HCT116 (cell line): ENCODE results near the gene TAF4B. TPM values are rescaled to one million over a fixed set of nuclear protein-coding genes. Genes with fewer than 3 reads are reported as not detected.

Experiments used
- ATAC-seq: fragments of 200-7000 bp; cut with Tn5 transposase; 2 replicates; pipeline ENCODE4 v1.9.1; 2020; ENCODE audit warnings: mild to moderate bottlenecking, moderate library complexity
- BruUV-seq: library from RNA; stranded (reverse); fragments of 400-500 nt; replicated peaks from 2 replicates; lab custom pipeline; 2021; lab: Mats Ljungman, UMichigan
- CTCF ChIA-PET: fragments of 300-600 bp; sonication (Branson Sonifier 250); formaldehyde crosslinking; loops from one replicate; lab custom pipeline; 2021; ENCODE audit warnings: antibody characterized with exemption; lab: Charles Lee
- POLR2A ChIA-PET: fragments of 300-600, 350-600 bp; sonication (Branson Sonifier 250); formaldehyde crosslinking; loops from one replicate; lab custom pipeline; 2021; ENCODE audit warnings: antibody characterized with exemption; lab: Charles Lee
- RAD21 ChIA-PET, 2 experiments: fragments of 300-600 bp; sonication (Branson Sonifier 250); formaldehyde crosslinking; loops; one replicate each; lab custom pipeline; 2023; ENCODE audit warnings: low total read pairs in 2 of 2; ENCODE audit not compliant: uncharacterized antibody in 2 of 2, unreplicated experiment in 2 of 2, low non-redundant PET in 1 of 2; lab: Charles Lee
- DNase-seq: peaks from one replicate; pipeline ENCODE4 v3.0.0-alpha.2; 2010; ENCODE audit warnings: low read depth, low spot score
- H2AFZ ChIP-seq: fragments of 200-600 bp; shearing (Covaris generic), sonication (generic); 2 replicates; pipeline ENCODE4 v1.6.1; 2017; ENCODE audit warnings: low read depth, mixed run types, mixed read lengths, antibody characterized with exemption, low read length; ENCODE audit not compliant: poor library complexity, severe bottlenecking
- H3K27ac ChIP-seq: 2 replicates; pipeline ENCODE4 v1.5.1; 2012; ENCODE audit warnings: low read depth, low read length
- H3K27me3 ChIP-seq: fragments of 200-600 bp; sonication (generic); 2 replicates; pipeline ENCODE4 v1.6.1; 2016; ENCODE audit warnings: mixed run types, low read length, mixed read lengths; ENCODE audit not compliant: insufficient read depth
- H3K36me3 ChIP-seq, 2 experiments: fragments of 200-500 bp in 1 of 2; fragments of 200-600 bp in 1 of 2; sonication (Bioruptor generic) in 1 of 2; sonication (generic) in 1 of 2; 2 replicates each; pipeline versions ENCODE4 v1.5.1 to v1.6.1; 2014 to 2016; ENCODE audit warnings: low read length in 2 of 2, inconsistent platforms in 1 of 2, mixed read lengths in 1 of 2, mixed run types in 1 of 2; ENCODE audit not compliant: insufficient read depth in 2 of 2, control insufficient read depth in 1 of 2
- H3K4me1 ChIP-seq, 2 experiments: fragments of 200-600 bp in 1 of 2; sonication (generic) in 1 of 2; 2 replicates each; pipeline versions ENCODE4 v1.5.1 to v1.6.1; 2012 to 2017; ENCODE audit warnings: low read length in 2 of 2, inconsistent platforms in 1 of 2, mild to moderate bottlenecking in 1 of 2, mixed read lengths in 1 of 2, mixed run types in 1 of 2, moderate library complexity in 1 of 2; ENCODE audit not compliant: insufficient read depth in 2 of 2, control insufficient read depth in 1 of 2
- H3K4me2 ChIP-seq: fragments of 200-600 bp; sonication (generic); 2 replicates; pipeline ENCODE4 v1.6.1; 2017; ENCODE audit warnings: mixed run types, low read length, mixed read lengths
- H3K4me3 ChIP-seq, 2 experiments: fragments of 200-600 bp in 1 of 2; sonication (generic) in 1 of 2; replicated peaks in 1 of 2; 2 replicates each; pipeline ENCODE4 v1.5.1; 2011 to 2016; ENCODE audit warnings: low read length in 2 of 2, control low read depth in 1 of 2, low read depth in 1 of 2, mild to moderate bottlenecking in 1 of 2, mixed read lengths in 1 of 2, mixed run types in 1 of 2
- H3K79me2 ChIP-seq: fragments of 200-600 bp; sonication (generic); 2 replicates; pipeline ENCODE4 v1.6.1; 2017; ENCODE audit warnings: mild to moderate bottlenecking, mixed run types, low read length, moderate library complexity, mixed read lengths; ENCODE audit not compliant: insufficient read depth
- H3K9ac ChIP-seq: fragments of 200-600 bp; sonication (generic); 2 replicates; pipeline ENCODE4 v1.6.1; 2016; ENCODE audit warnings: low read length, mixed read lengths
- H3K9me2 ChIP-seq: fragments of 200-600 bp; sonication (generic), shearing (Covaris generic); 2 replicates; pipeline ENCODE4 v1.6.1; 2017; ENCODE audit warnings: mixed run types, mild to moderate bottlenecking, moderate library complexity; ENCODE audit not compliant: insufficient read depth
- H3K9me3 ChIP-seq, 2 experiments: fragments of 200-500 bp in 1 of 2; fragments of 200-600 bp in 1 of 2; sonication (Bioruptor generic) in 1 of 2; sonication (generic) in 1 of 2; 2 replicates each; pipeline ENCODE4 v1.6.1; 2014 to 2017; ENCODE audit warnings: low read length in 2 of 2, mixed read lengths in 2 of 2, inconsistent platforms in 1 of 2, low read depth in 1 of 2, mild to moderate bottlenecking in 1 of 2, mixed run types in 1 of 2, moderate library complexity in 1 of 2; ENCODE audit not compliant: control insufficient read depth in 1 of 2, insufficient read depth in 1 of 2
- H4K20me1 ChIP-seq: fragments of 200-600 bp; sonication (generic), shearing (Covaris generic); 2 replicates; pipeline ENCODE4 v1.6.1; 2017; ENCODE audit warnings: mixed run types, mild to moderate bottlenecking, moderate library complexity; ENCODE audit not compliant: insufficient read depth
- ATF3 ChIP-seq: IDR thresholded peaks from 2 replicates; pipeline ENCODE4 v1.6.1; 2012
- ELF1 ChIP-seq: IDR thresholded peaks from 2 replicates; pipeline ENCODE4 v1.6.1; 2012; ENCODE audit warnings: low read depth, borderline replicate concordance
- EZH2phosphoT487 ChIP-seq: fragments of 200-600 bp; IDR thresholded peaks from 2 replicates; pipeline ENCODE4 v1.6.1; 2018; ENCODE audit warnings: antibody characterized with exemption, borderline replicate concordance
- FOSL1 ChIP-seq: IDR thresholded peaks from 2 replicates; pipeline ENCODE4 v1.6.1; 2012; ENCODE audit warnings: low read depth
- JUND ChIP-seq: IDR thresholded peaks from 2 replicates; pipeline ENCODE4 v1.6.1; 2012
- POLR2AphosphoS5 ChIP-seq: IDR thresholded peaks from 2 replicates; pipeline ENCODE4 v1.6.1; 2011; ENCODE audit warnings: mild to moderate bottlenecking, low read depth, low read length, moderate library complexity
- RAD21 ChIP-seq: IDR thresholded peaks from 2 replicates; pipeline ENCODE4 v1.6.1; 2012; ENCODE audit warnings: low read depth, mild to moderate bottlenecking
- SP1 ChIP-seq: IDR thresholded peaks from 2 replicates; pipeline ENCODE4 v1.6.1; 2012; ENCODE audit warnings: low read depth
- TCF7L2 ChIP-seq: IDR thresholded peaks from 2 replicates; pipeline ENCODE4 v1.7.0; 2011; ENCODE audit warnings: borderline replicate concordance, inconsistent platforms; ENCODE audit not compliant: insufficient read depth, insufficient read length; ENCODE audit errors: extremely low read depth
- intact Hi-C: fragments of 100-400 bp; cut with micrococcal nuclease; formaldehyde crosslinking; loops from 2 replicates; pipeline ENCODE4 v1.10.0; 2022
- total RNA-seq: library from RNA; stranded (reverse); gene quantifications from one replicate; pipeline ENCODE4 v1.2.1, GENCODE V29; 2021; ENCODE audit not compliant: unreplicated experiment
- TF ChIP-seq, protein P1 (sequence below): IDR thresholded peaks from 2 replicates; pipeline ENCODE4 v1.6.1; 2012; ENCODE audit warnings: low read depth

Gene TAF4B
- total RNA-seq, 1 experiment from 2014 or later = 17.8 TPM

- TF ChIP-seq, protein P1, sequence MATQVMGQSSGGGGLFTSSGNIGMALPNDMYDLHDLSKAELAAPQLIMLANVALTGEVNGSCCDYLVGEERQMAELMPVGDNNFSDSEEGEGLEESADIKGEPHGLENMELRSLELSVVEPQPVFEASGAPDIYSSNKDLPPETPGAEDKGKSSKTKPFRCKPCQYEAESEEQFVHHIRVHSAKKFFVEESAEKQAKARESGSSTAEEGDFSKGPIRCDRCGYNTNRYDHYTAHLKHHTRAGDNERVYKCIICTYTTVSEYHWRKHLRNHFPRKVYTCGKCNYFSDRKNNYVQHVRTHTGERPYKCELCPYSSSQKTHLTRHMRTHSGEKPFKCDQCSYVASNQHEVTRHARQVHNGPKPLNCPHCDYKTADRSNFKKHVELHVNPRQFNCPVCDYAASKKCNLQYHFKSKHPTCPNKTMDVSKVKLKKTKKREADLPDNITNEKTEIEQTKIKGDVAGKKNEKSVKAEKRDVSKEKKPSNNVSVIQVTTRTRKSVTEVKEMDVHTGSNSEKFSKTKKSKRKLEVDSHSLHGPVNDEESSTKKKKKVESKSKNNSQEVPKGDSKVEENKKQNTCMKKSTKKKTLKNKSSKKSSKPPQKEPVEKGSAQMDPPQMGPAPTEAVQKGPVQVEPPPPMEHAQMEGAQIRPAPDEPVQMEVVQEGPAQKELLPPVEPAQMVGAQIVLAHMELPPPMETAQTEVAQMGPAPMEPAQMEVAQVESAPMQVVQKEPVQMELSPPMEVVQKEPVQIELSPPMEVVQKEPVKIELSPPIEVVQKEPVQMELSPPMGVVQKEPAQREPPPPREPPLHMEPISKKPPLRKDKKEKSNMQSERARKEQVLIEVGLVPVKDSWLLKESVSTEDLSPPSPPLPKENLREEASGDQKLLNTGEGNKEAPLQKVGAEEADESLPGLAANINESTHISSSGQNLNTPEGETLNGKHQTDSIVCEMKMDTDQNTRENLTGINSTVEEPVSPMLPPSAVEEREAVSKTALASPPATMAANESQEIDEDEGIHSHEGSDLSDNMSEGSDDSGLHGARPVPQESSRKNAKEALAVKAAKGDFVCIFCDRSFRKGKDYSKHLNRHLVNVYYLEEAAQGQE = no peak
- TF ChIP-seq TCF7L2 (no peak), JUND (no peak), FOSL1 (no peak)
Observed at GRCh38 chr18:26312199-26312598, 86.0 kb downstream of the TAF4B start (continued).

DNA sequence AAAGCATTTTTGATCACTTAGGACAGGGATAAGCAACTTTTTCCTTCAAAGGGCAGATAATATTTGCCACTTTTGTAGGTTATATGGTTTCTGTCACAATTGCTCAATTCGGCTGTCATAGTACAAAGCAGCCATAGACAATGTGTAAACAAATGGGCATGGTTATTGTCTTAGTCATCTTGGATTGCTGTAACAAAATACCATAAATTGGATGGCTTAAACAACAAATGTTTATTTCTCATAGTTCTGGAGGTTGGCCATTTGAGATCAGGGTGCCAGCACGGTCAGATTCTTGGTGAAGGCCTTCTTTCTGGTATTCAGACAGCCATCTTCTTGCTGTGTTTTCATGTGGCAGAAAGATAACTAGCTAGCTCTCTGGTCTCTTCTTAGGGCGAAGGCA is 91.2 kb downstream of the TAF4B start:
- DNase-seq (no peak), ATAC-seq (no peak)
- ChIA-PET RAD21 (no interaction called here), POLR2A (no interaction called here)
- H3K36me3 ChIP-seq = peaks cover 0 to 3% of the 10 kb centered on the region in 2 experiments; a peak in 1 of 4 replicates
- no peak overlapping the region for H3K4me2 ChIP-seq
- H3K4me1 ChIP-seq = peaks cover 0 to 2% of the 10 kb centered on the region in 2 experiments; a peak in 1 of 4 replicates
- H3K9ac ChIP-seq = no peak overlapping the region
- no peaks in the 10 kb centered on the region for H3K9me3 ChIP-seq
- H3K27ac ChIP-seq = no peak overlapping the region
- H3K27me3 ChIP-seq = no peaks in the 10 kb centered on the region
- TF ChIP-seq EZH2phosphoT487 (no peak), SP1 (no peak), POLR2AphosphoS5 (no peak), TCF7L2 (no peak), ATF3 (no peak), RAD21 (no peak), ELF1 (no peak)
- TF ChIP-seq, all 23 proteins: peak for 0
- BruUV-seq = no TSS peak
- no peak overlapping the region for H2AFZ ChIP-seq
- H3K9me2 ChIP-seq = no peaks in the 10 kb centered on the region
- no peak overlapping the region for H3K4me3 ChIP-seq
- no peaks in the 10 kb centered on the region for H4K20me1 ChIP-seq
- CTCF ChIA-PET = no interaction called here
- H3K79me2 ChIP-seq = no peaks in the 10 kb centered on the region
- intact Hi-C loops = no loop called here
